ENCODE data around the gene NEXN.

Gene NEXN

DNA sequence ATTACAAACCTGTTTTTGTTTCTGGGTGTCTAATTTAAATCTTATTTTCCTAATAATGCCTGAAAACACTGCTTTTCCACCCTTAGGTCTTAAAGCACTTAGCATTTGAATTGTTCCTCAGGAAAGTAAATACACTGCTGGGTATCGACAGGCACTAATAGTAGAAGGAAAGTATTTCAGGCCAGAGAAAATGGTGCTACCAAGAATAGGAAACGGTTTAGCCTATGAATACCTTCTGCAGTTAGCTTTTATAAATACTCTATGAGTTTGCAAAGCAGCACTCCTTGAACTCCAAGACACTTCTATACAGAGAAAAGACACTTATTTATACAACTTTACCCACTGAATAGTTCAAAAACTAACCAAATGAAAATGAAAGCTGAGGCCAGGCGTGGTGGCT, 83.7 kb downstream of the NEXN start:
- no peak overlapping the region for H3K4me3 ChIP-seq (ENCODE audit: low read depth, low read length)
- DNase-seq (ENCODE audit: low read depth): no peak
- TF ChIP-seq, protein P1, sequence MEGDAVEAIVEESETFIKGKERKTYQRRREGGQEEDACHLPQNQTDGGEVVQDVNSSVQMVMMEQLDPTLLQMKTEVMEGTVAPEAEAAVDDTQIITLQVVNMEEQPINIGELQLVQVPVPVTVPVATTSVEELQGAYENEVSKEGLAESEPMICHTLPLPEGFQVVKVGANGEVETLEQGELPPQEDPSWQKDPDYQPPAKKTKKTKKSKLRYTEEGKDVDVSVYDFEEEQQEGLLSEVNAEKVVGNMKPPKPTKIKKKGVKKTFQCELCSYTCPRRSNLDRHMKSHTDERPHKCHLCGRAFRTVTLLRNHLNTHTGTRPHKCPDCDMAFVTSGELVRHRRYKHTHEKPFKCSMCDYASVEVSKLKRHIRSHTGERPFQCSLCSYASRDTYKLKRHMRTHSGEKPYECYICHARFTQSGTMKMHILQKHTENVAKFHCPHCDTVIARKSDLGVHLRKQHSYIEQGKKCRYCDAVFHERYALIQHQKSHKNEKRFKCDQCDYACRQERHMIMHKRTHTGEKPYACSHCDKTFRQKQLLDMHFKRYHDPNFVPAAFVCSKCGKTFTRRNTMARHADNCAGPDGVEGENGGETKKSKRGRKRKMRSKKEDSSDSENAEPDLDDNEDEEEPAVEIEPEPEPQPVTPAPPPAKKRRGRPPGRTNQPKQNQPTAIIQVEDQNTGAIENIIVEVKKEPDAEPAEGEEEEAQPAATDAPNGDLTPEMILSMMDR (conservative IDR thresholded peaks at IDR 0.05; ENCODE audit: low read depth, low read length): no peak

DNA sequence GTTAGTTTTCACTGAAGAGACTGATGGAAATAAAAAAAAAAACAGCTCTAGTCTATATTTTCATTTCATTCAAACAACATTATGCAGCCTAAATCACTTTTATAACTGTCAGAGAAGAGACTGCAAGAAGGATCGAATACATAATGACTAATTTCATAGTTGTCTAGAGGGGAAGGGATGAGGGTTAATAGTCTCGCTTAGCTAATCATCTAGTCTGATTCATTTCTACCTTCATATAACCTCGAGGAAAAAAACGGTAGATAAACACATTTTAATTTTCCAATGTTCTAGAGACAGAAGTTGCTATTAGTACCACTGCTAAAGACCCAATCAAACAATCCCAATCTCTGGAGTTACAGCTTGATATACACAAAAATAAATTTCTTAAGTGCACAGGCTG, 87.0 kb downstream of the NEXN start:
- DNase-seq (ENCODE audit: low read depth): peak; percentile 48
- H3K4me3 ChIP-seq (ENCODE audit: low read depth, low read length): peak overlapping the region; percentile 36
- TF ChIP-seq, protein P1 (conservative IDR thresholded peaks at IDR 0.05; ENCODE audit: low read depth, low read length): no peak

GRCh38 chr1:77975907-77976306, 87.5 kb downstream of the NEXN start:
- TF ChIP-seq, protein P1 (conservative IDR thresholded peaks at IDR 0.05; ENCODE audit: low read depth, low read length): no peak
- DNase-seq (ENCODE audit: low read depth): no peak
- peak overlapping the region; percentile 36 for H3K4me3 ChIP-seq (ENCODE audit: low read depth, low read length)

- peak overlapping the region; percentile 94 for H3K4me3 ChIP-seq (ENCODE audit: low read depth, low read length)
- DNase-seq (ENCODE audit: low read depth): no peak
- TF ChIP-seq, protein P1 (conservative IDR thresholded peaks at IDR 0.05; ENCODE audit: low read depth, low read length): no peak
These were observed 88.1 kb downstream of the NEXN start for GRCh38 chr1:77976433-77977076.

DNA sequence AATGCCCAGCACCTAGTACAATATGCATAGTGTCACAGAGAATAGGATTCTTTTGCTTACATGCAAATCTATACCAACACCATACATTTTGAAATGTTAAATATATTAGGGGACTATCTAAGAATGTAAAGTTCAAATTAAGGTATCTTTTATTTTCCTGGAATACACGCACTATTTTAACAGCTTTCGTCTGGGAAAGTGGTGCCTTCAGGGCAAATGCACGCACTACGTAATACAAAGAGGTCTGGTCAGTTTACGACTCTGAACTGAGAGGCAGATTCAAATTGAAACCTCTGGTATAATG, 89.5 kb downstream of the NEXN start:
- H3K4me3 ChIP-seq (ENCODE audit: low read depth, low read length): peak overlapping the region; percentile 94
- DNase-seq (ENCODE audit: low read depth): no peak
- TF ChIP-seq, protein P1 (conservative IDR thresholded peaks at IDR 0.05; ENCODE audit: low read depth, low read length): no peak

- DNase-seq (ENCODE audit: low read depth): peak; percentile 97
- H3K4me3 ChIP-seq (ENCODE audit: low read depth, low read length): peak overlapping the region; percentile 94
- TF ChIP-seq, protein P1 (conservative IDR thresholded peaks at IDR 0.05; ENCODE audit: low read depth, low read length): no peak
These were observed 90.0 kb downstream of the NEXN start for GRCh38 chr1:77978293-77978968.
